Gastrocnemius medialis (tissue), 4 donors: ENCODE results near the gene LRRC74A. TPM values are rescaled to one million over a fixed set of nuclear protein-coding genes. Genes with fewer than 3 reads are reported as not detected.

ENCODE experiments used
- ATAC-seq, 2 donors: fragments of 150-250 bp; one replicate each; pipeline ENCODE4 v1.9.1; 2016
- DNase-seq, 2 donors: peaks; one replicate each; pipeline ENCODE4 v3.0.0-alpha.2; 2019
- H3K27ac ChIP-seq, 4 donors: fragments of 200-600 bp; sonication (generic); 1 replicate in 1 of 4; 2 replicates in 3 of 4; pipeline ENCODE4 v1.5.1; 2016 to 2018; ENCODE audit warnings: mild to moderate bottlenecking in 2 of 4, moderate library complexity in 1 of 4
- H3K27me3 ChIP-seq, 3 donors: fragments of 200-600 bp; sonication (generic) in 2 of 3; 1 replicate in 1 of 3; 2 replicates in 2 of 3; pipeline versions ENCODE4 v1.5.1 to v1.6.0; 2016 to 2019; ENCODE audit warnings: mild to moderate bottlenecking in 1 of 3, moderate library complexity in 1 of 3
- H3K36me3 ChIP-seq, 2 donors: fragments of 200-600 bp; sonication (generic) in 1 of 2; one replicate each; pipeline ENCODE4 v1.5.1; 2017 to 2018
- H3K4me1 ChIP-seq, 2 donors: fragments of 200-600 bp; sonication (generic) in 1 of 2; one replicate each; pipeline ENCODE4 v1.5.1; 2016 to 2017; ENCODE audit warnings: mild to moderate bottlenecking in 2 of 2
- H3K4me3 ChIP-seq, 4 donors: fragments of 200-600 bp; sonication (generic) in 3 of 4; 1 replicate in 1 of 4; 2 replicates in 3 of 4; pipeline ENCODE4 v1.5.1; 2016 to 2019; ENCODE audit warnings: mild to moderate bottlenecking in 2 of 4
- H3K9me3 ChIP-seq, 3 donors: fragments of 200-600 bp; sonication (generic) in 2 of 3; 1 replicate in 1 of 3; 2 replicates in 2 of 3; pipeline ENCODE4 v1.5.1; 2016 to 2019
- CTCF ChIP-seq, 5 experiments: fragments of 450-650 bp in 3 of 5; fragments of 200-600 bp in 2 of 5; sonication (generic) in 2 of 5; IDR thresholded peaks in 4 of 5; conservative IDR thresholded peaks in 1 of 5; 1 replicate in 4 of 5; 2 replicates in 1 of 5; pipeline ENCODE4 v1.5.1; 2016 to 2019; ENCODE audit warnings: antibody characterized with exemption in 5 of 5, mild to moderate bottlenecking in 3 of 5, moderate library complexity in 3 of 5
- POLR2A ChIP-seq, 2 donors: fragments of 450-650 bp; IDR thresholded peaks; one replicate each; pipeline ENCODE4 v1.6.1; 2017; ENCODE audit warnings: antibody characterized with exemption in 2 of 2, mild to moderate bottlenecking in 2 of 2, moderate library complexity in 2 of 2
- in situ Hi-C, 4 donors: fragments of 200-750 bp; cut with MboI; loops; one replicate each; pipeline versions ENCODE4 v1.15.0 to v1.8.0; 2017; ENCODE audit warnings: low sequenced_read_pairs in 4 of 4
- intact Hi-C: fragments of 100-400 bp; cut with DNase I; formaldehyde crosslinking; loops from one replicate; pipeline ENCODE4 v1.15.1; 2023; ENCODE audit warnings: low total_unique reads
- total RNA-seq, 4 donors: library from RNA; depleted of rRNA; stranded (reverse); fragments of >200 nt; gene quantifications; one replicate each; pipeline versions ENCODE4 v1.1.0 to v1.2.3, GENCODE V29; 2016

Gene LRRC74A
- total RNA-seq, 4 donors from 2014 or later = not detected

DNA sequence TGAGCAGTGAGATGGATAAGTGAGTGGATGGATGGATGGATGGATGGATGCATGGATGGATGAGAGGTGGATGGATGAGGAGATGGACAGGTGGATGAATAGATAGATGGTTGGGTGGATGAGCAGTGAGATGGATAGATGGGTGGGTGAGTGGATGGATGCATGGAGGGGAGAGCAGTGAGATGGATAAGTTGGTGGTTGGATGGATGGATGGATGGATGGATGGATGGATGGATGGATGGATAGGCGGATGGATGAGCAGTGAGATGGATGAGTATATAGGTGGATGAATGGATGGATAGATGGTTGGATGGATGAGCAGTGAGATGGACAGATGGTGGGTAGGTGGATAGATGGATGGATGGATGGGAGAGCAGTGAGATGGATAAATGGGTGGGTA lies 30.6 kb downstream of the LRRC74A start:
- H3K4me1 ChIP-seq = no peaks in the 10 kb centered on the region
- H3K4me3 ChIP-seq = no peak overlapping the region
- intact Hi-C loops = no loop called here
- no peak overlapping the region for H3K27ac ChIP-seq
- in situ Hi-C loops = loop anchor here in 1 of 4 donors (25.0 kb wide), 1 partner anchor 431 kb away; no protein-coding TSS in a partner anchor
- ATAC-seq (no peak), DNase-seq (no peak)
- TF ChIP-seq CTCF (IDR thresholded peaks at IDR 0.05 in 4 of 5, conservative IDR thresholded peaks at IDR 0.05 in 1 of 5) (no peak), POLR2A (IDR thresholded peaks at IDR 0.05) (no peak)
- no peaks in the 10 kb centered on the region for H3K27me3 ChIP-seq
- no peaks in the 10 kb centered on the region for H3K9me3 ChIP-seq
- H3K36me3 ChIP-seq = no peaks in the 10 kb centered on the region

GRCh38 chr14:76861574-76862255 lies 35.5 kb downstream of the LRRC74A start:
- no peaks in the 10 kb centered on the region for H3K36me3 ChIP-seq
- in situ Hi-C loops = loop anchor here in 1 of 4 donors (25.0 kb wide), 1 partner anchor 426 kb away; no protein-coding TSS in a partner anchor
- ATAC-seq = no peak
- TF ChIP-seq POLR2A (IDR thresholded peaks at IDR 0.05) (no peak), CTCF (IDR thresholded peaks at IDR 0.05 in 4 of 5, conservative IDR thresholded peaks at IDR 0.05 in 1 of 5) (no peak)
- intact Hi-C loops = no loop called here
- H3K9me3 ChIP-seq = no peaks in the 10 kb centered on the region
- no peaks in the 10 kb centered on the region for H3K4me1 ChIP-seq
- H3K27ac ChIP-seq = no peak overlapping the region
- no peaks in the 10 kb centered on the region for H3K27me3 ChIP-seq
- no peak for DNase-seq
- no peak overlapping the region for H3K4me3 ChIP-seq

GRCh38 chr14:76862546-76863282 lies 36.5 kb downstream of the LRRC74A start:
- peak overlapping the region in 1 of 4 donors; percentile 54 for H3K27ac ChIP-seq
- H3K4me3 ChIP-seq = no peak overlapping the region
- no peaks in the 10 kb centered on the region for H3K36me3 ChIP-seq
- peaks cover 0 to 6% of the 10 kb centered on the region in 2 donors for H3K4me1 ChIP-seq
- ATAC-seq (no peak), DNase-seq (no peak)
- H3K27me3 ChIP-seq = no peaks in the 10 kb centered on the region
- in situ Hi-C loops = loop anchor here in 1 of 4 donors (25.0 kb wide), 1 partner anchor 425 kb away; no protein-coding TSS in a partner anchor
- TF ChIP-seq CTCF (IDR thresholded peaks at IDR 0.05 in 4 of 5, conservative IDR thresholded peaks at IDR 0.05 in 1 of 5) (no peak), POLR2A (IDR thresholded peaks at IDR 0.05) (no peak)
- intact Hi-C loops = no loop called here
- no peaks in the 10 kb centered on the region for H3K9me3 ChIP-seq

DNA sequence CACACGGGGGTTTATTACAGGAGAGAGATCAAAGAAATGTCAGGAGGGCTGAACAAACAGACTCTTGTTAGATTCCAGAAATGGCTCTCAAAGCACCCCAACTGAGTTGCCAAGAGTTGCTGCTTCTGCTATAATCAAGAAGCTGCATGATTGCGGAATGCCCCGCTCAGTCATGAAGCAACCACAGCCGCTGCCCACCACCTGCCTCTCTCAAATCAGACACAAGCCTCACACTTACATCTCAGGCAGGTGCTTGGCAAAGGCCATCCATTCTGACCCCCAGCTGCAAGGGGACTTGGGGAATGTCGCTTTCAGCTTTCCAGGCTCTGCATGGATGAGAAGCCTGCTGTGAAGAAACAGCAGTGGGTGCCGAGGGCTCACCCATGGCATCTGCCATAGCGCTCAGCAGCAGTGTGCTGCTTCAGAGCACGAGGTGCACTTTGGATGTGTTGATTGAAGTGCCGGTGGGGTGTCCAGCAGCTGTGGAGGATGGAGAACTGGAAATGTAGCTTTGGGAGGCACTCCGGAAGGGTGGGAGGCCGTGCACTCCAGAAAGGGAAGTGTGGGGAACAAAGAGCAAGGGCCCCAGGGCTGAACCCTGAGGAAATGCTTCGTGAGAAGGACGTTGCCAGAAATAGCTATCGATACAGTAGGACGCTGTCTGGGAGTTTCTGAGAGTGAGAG lies 37.7 kb downstream of the LRRC74A start:
- in situ Hi-C loops (loop anchor here in 1 of 4 donors (25.0 kb wide), 1 partner anchor 423 kb away; no protein-coding TSS in a partner anchor), intact Hi-C loops (no loop called here)
- Histone ChIP-seq H3K4me3 (peak overlapping the region in 3 of 4 donors; percentile 10 to 35 (median 24)), H3K27ac (peak overlapping the region; percentile 13 to 75 (median 61)), H3K9me3 (no peaks in the 10 kb centered on the region), H3K27me3 (no peaks in the 10 kb centered on the region), H3K36me3 (no peaks in the 10 kb centered on the region), H3K4me1 (peaks cover 0 to 17% of the 10 kb centered on the region in 2 donors)
- DNase-seq (peak; percentile 32 to 50), ATAC-seq (peak; percentile 73 to 74)
- TF ChIP-seq POLR2A (IDR thresholded peaks at IDR 0.05) (peak in 1 of 2 donors; percentile 30), CTCF (IDR thresholded peaks at IDR 0.05 in 4 of 5, conservative IDR thresholded peaks at IDR 0.05 in 1 of 5) (no peak)
